ENCODE data around the gene ULK4.
A peak's percentile ranks its signal among the peaks of the same experiment; 100 is the strongest.

ULK4 gene

DNA sequence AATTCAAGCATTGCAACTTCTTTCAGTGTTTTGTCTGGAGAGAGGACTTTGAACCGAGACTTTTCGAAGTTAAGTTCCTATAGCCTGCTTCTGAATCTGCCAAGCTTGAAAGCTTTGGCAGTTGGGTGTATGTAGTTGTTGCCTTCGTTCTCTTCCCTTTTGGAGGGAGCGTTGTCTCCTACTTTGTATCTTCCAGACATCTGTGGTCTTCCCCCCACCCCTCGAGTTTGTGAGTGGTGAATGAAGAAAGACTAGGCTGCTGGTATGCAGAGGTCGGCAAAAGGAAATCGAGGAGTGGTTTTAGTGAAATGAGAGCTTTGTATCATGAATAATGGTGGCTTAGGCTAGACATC lies 761.3 kb downstream of the ULK4 start:
- DNase-seq (ENCODE audit: low read depth), result peak; percentile 23
- TF ChIP-seq, protein P1, sequence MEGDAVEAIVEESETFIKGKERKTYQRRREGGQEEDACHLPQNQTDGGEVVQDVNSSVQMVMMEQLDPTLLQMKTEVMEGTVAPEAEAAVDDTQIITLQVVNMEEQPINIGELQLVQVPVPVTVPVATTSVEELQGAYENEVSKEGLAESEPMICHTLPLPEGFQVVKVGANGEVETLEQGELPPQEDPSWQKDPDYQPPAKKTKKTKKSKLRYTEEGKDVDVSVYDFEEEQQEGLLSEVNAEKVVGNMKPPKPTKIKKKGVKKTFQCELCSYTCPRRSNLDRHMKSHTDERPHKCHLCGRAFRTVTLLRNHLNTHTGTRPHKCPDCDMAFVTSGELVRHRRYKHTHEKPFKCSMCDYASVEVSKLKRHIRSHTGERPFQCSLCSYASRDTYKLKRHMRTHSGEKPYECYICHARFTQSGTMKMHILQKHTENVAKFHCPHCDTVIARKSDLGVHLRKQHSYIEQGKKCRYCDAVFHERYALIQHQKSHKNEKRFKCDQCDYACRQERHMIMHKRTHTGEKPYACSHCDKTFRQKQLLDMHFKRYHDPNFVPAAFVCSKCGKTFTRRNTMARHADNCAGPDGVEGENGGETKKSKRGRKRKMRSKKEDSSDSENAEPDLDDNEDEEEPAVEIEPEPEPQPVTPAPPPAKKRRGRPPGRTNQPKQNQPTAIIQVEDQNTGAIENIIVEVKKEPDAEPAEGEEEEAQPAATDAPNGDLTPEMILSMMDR (IDR thresholded peaks at IDR 0.05; ENCODE audit: insufficient read depth, low read depth, low read length, missing control alignments), result no peak
- peak overlapping the region; percentile 99 for H3K4me3 ChIP-seq (ENCODE audit: low read depth, low read length)

DNA sequence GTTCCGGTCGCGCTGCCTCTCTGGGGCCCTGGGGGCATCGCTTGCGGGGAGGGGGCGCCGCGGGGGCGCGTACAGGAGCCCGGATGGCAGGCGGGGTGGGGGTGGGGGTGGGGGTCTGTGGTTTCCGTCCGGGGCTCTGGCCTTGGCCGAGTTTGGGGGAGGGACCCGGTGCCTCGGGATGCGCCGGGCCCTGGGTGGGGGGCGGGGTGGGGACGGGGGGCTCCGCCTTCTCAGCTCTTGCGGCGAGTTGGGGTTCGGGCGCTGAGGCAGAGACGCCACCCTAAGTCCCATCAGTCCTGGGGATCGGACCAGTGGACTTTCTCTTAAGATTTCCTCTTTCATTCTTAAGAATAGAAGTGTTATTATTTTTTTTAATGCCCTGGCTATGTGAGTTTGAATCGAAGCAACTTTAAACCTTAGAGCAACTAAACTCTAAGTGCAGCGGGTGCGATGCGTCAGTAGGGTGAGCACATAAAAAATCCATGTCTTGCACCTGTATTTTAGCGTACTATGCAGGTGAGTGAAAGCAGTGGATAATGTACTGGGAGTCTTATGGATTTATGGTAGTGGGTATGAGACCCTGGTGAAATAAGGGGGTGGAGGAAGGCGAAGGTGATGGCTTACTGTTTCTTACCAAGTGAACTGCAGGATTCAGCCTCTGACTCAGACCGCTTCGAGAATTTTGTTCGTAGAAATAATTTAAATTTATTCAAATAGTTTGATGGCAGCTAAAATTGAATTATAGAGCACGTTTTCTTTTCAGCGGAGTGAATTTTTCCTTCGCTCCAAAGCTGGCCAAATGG lies 761.8 kb downstream of the ULK4 start:
- TF ChIP-seq, protein P1 (IDR thresholded peaks at IDR 0.05; ENCODE audit: insufficient read depth, low read depth, low read length, missing control alignments), result no peak
- DNase-seq (ENCODE audit: low read depth), result peak; percentile 62
- H3K4me3 ChIP-seq (ENCODE audit: low read depth, low read length), result peak overlapping the region; percentile 99

DNA sequence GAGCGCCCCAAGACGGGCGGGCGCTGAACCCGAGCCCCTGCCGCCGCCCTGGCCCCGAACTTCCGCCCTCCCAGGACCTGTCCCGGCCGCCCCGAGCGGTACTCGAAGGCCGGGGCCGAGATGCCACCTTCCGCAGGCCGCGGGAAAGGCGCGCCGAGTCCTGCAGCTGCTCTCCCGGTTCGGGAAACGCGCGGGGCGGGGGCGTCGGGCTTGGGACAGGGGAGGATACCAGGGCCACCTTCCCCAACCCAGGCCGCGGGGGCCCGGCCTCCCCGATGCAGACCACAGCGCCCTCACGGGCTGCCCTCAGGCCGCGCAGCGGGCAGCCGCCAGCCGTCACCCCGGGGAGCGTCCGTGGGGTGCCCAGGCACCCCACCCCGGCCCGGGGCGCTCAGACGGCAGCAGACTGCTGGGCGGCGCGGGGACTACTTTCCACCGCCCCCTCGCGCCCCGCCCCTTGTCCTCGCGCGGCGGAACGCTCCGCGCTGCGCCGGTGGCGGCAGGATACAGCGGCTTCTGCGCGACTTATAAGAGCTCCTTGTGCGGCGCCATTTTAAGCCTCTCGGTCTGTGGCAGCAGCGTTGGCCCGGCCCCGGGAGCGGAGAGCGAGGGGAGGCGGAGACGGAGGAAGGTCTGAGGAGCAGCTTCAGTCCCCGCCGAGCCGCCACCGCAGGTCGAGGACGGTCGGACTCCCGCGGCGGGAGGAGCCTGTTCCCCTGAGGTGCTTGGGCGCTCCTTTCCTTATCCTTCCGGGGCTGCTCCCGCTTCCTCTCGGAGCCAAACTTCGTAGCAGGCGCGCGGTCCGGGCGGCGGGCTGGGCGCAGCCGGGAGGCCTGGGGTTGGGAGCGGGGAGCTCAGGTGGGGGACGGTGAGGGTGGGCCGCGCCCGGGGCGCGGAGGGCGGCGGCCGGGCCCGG lies 762.7 kb downstream of the ULK4 start, which contains the start of gene CTNNB1:
Gene CTNNB1 (plus strand): TSS at position 556 of the 916 bp plus-strand sequence. CDS start 24,564 bp downstream, outside the sequence.
- DNase-seq (ENCODE audit: low read depth), result peak; percentile 98
- peak within 1 kb of the TSS; percentile 99 for H3K4me3 ChIP-seq (ENCODE audit: low read depth, low read length)
- TF ChIP-seq, protein P1 (IDR thresholded peaks at IDR 0.05; ENCODE audit: insufficient read depth, low read depth, low read length, missing control alignments), result no peak

DNA sequence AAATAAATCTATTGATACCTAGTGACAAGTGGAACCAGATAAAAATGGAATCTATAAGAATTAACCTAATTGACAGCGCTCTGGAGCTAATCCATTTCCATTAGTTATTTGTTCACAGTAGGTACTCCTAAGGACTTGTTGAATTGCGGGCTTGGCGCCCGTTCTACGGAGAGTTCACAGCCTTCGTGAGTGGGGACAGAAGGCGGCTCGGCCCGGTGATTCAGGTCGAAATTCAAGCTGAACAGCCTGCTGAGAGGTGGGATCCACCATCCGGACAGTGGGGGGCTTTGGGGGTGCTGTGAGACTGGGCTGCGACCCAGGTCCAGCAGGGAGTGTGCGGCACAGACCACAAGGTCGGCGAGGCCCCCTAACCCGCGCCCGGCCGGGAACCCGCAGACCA lies 763.4 kb downstream of the ULK4 start:
- TF ChIP-seq, protein P1 (IDR thresholded peaks at IDR 0.05; ENCODE audit: insufficient read depth, low read depth, low read length, missing control alignments), result no peak
- DNase-seq (ENCODE audit: low read depth), result peak; percentile 24
- peak overlapping the region; percentile 99 for H3K4me3 ChIP-seq (ENCODE audit: low read depth, low read length)

DNA sequence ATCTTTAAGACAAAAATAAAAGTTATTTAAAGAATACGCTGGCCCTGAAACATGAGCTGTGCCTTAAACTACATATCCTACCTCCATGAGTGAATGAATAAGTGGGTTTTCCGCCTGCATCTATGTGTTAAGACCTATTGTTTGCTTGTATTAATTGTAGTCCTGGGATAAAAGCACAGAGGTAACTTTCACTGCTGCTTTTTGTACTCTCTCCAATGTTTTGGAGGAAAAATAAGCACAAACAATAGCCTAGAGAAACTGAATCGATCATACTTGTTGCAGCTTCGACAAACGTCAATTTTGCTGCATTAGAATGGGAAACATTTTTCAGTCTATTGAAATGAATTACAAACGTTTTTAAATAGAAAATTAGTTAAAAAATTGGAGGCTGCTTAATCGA lies 763.9 kb downstream of the ULK4 start:
- H3K4me3 ChIP-seq (ENCODE audit: low read depth, low read length), result no peak overlapping the region
- DNase-seq (ENCODE audit: low read depth), result no peak
- TF ChIP-seq, protein P1 (IDR thresholded peaks at IDR 0.05; ENCODE audit: insufficient read depth, low read depth, low read length, missing control alignments), result no peak
